Thoracic aorta (tissue), 2 donors: Measurements from ENCODE around the gene KRTAP4-8. TPM values are rescaled to one million over a fixed set of nuclear protein-coding genes. Genes with fewer than 3 reads are reported as not detected.
"Not testable (repeated sequence)": the region's sequence is repeated elsewhere in the genome, so short reads cannot be mapped to it uniquely, and the experiment has no call there.

Experiments
- ATAC-seq: fragments of 150-250 bp; one replicate; pipeline ENCODE4 v1.8.0; 2017; ENCODE audit warnings: low read depth; ENCODE audit not compliant: insufficient number of reproducible peaks, low FRiP score
- DNase-seq: peaks from one replicate; pipeline ENCODE4 v3.0.0-alpha.2; 2020; ENCODE audit warnings: low spot score
- H3K27ac ChIP-seq, 2 donors: fragments of 200-600 bp; sonication (generic); 1 replicate in 1 of 2; 2 replicates in 1 of 2; pipeline ENCODE4 v1.5.1; 2016; ENCODE audit warnings: mild to moderate bottlenecking in 2 of 2, moderate library complexity in 2 of 2
- H3K27me3 ChIP-seq: fragments of 200-600 bp; sonication (generic); replicated peaks from 2 replicates; pipeline ENCODE4 v1.6.0; 2016; ENCODE audit warnings: mild to moderate bottlenecking; ENCODE audit not compliant: insufficient read depth
- H3K36me3 ChIP-seq: fragments of 200-600 bp; sonication (generic); one replicate; pipeline ENCODE4 v1.5.1; 2016
- H3K4me1 ChIP-seq, 2 donors: fragments of 200-600 bp; sonication (generic); 1 replicate in 1 of 2; 2 replicates in 1 of 2; pipeline versions ENCODE4 v1.5.1 to v1.6.0; 2016; ENCODE audit warnings: low read depth in 2 of 2, mild to moderate bottlenecking in 1 of 2; ENCODE audit not compliant: control insufficient read depth in 1 of 2
- H3K4me3 ChIP-seq: fragments of 200-600 bp; sonication (generic); 2 replicates; pipeline ENCODE4 v1.5.1; 2016; ENCODE audit warnings: mild to moderate bottlenecking
- H3K9me3 ChIP-seq: fragments of 200-600 bp; sonication (generic); 2 replicates; pipeline ENCODE4 v1.5.1; 2016
- CTCF ChIP-seq: fragments of 200-600 bp; sonication (generic); IDR thresholded peaks from one replicate; pipeline ENCODE4 v1.5.1; 2019; ENCODE audit warnings: antibody characterized with exemption
- total RNA-seq, 2 donors: library from RNA; depleted of rRNA; stranded (reverse); fragments of >200 nt; gene quantifications; one replicate each; pipeline versions ENCODE4 v1.1.0 to v1.2.3, GENCODE V29; 2016

KRTAP4-8 gene
- total RNA-seq, 2 donors from 2014 or later: not detected

- no peaks in the 10 kb centered on the region for H3K27me3 ChIP-seq
- no peak overlapping the region for H3K27ac ChIP-seq
- H3K9me3 ChIP-seq: no peaks in the 10 kb centered on the region
- no peak overlapping the region for H3K4me3 ChIP-seq
- ATAC-seq (no peak), DNase-seq (no peak)
- TF ChIP-seq CTCF: no peak
- H3K4me1 ChIP-seq: no peaks in the 10 kb centered on the region
- no peaks in the 10 kb centered on the region for H3K36me3 ChIP-seq
These were observed 23.8 kb upstream of the KRTAP4-8 start for GRCh38 chr17:41121742-41122141.

GRCh38 chr17:41119696-41120690 is 22.1 kb upstream of the KRTAP4-8 start:
- ATAC-seq, H3K27me3 ChIP-seq, H3K4me1 ChIP-seq, H3K4me3 ChIP-seq, DNase-seq, H3K27ac ChIP-seq, H3K9me3 ChIP-seq, H3K36me3 ChIP-seq: not testable (repeated sequence)

GRCh38 chr17:41118721-41119120 is 20.8 kb upstream of the KRTAP4-8 start:
- H3K27ac ChIP-seq: no peak overlapping the region
- no peak for TF ChIP-seq CTCF
- no peaks in the 10 kb centered on the region for H3K9me3 ChIP-seq
- ATAC-seq (no peak), DNase-seq (no peak)
- H3K4me1 ChIP-seq: no peaks in the 10 kb centered on the region
- H3K4me3 ChIP-seq: no peak overlapping the region
- H3K36me3 ChIP-seq: no peaks in the 10 kb centered on the region
- no peaks in the 10 kb centered on the region for H3K27me3 ChIP-seq

GRCh38 chr17:41117846-41118386 is 20.0 kb upstream of the KRTAP4-8 start, which contains the start of gene KRTAP4-11:
Gene KRTAP4-11, minus strand, starts transcription at chr17:41118373. Its CDS starts 58 bp downstream, at chr17:41118315.
- not testable (repeated sequence) for ATAC-seq, H3K4me3 ChIP-seq, H3K27me3 ChIP-seq, H3K36me3 ChIP-seq, DNase-seq, H3K27ac ChIP-seq, H3K9me3 ChIP-seq, H3K4me1 ChIP-seq

GRCh38 chr17:41116297-41116696 is 18.4 kb upstream of the KRTAP4-8 start:
- no peak for DNase-seq
- H3K4me1 ChIP-seq: no peaks in the 10 kb centered on the region
- H3K4me3 ChIP-seq: no peak overlapping the region
- H3K27me3 ChIP-seq: no peaks in the 10 kb centered on the region
- no peak for ATAC-seq
- no peaks in the 10 kb centered on the region for H3K36me3 ChIP-seq
- no peaks in the 10 kb centered on the region for H3K9me3 ChIP-seq
- no peak for TF ChIP-seq CTCF
- no peak overlapping the region for H3K27ac ChIP-seq

GRCh38 chr17:41111151-41111885 is 13.4 kb upstream of the KRTAP4-8 start:
- no peak for TF ChIP-seq CTCF
- no peaks in the 10 kb centered on the region for H3K36me3 ChIP-seq
- DNase-seq: no peak
- H3K4me3 ChIP-seq: no peak overlapping the region
- no peak overlapping the region for H3K27ac ChIP-seq
- no peaks in the 10 kb centered on the region for H3K27me3 ChIP-seq
- no peak for ATAC-seq
- no peaks in the 10 kb centered on the region for H3K9me3 ChIP-seq
- no peaks in the 10 kb centered on the region for H3K4me1 ChIP-seq

- H3K27me3 ChIP-seq, DNase-seq, H3K4me3 ChIP-seq, H3K36me3 ChIP-seq, H3K9me3 ChIP-seq, H3K27ac ChIP-seq, H3K4me1 ChIP-seq, ATAC-seq: not testable (repeated sequence)
These were observed 10.9 kb upstream of the KRTAP4-8 start for GRCh38 chr17:41108728-41109386.
